Measurements from ENCODE around the gene MED25.
A peak's percentile ranks its signal among the peaks of the same experiment; 100 is the strongest.

The MED25 gene

DNA sequence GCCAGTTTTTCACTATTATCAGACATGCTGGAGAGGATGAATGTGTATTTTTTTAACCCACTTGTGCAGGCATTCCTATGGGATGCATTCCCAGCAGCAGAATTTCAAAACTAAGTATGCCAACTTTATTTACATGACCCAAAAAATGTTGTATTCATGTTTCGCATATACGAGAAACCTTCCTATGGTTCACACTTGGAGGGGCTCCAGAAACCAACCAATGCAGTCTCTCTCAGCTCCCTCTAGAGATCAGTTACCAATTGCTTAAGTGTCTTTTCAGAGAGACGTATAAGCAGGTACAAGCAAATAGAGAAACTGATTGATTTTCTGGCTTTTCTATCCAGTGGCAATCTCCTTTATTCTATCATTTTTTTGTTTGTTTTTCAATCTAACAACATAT lies 27.3 kb downstream of the MED25 start:
- DNase-seq: no peak

DNA sequence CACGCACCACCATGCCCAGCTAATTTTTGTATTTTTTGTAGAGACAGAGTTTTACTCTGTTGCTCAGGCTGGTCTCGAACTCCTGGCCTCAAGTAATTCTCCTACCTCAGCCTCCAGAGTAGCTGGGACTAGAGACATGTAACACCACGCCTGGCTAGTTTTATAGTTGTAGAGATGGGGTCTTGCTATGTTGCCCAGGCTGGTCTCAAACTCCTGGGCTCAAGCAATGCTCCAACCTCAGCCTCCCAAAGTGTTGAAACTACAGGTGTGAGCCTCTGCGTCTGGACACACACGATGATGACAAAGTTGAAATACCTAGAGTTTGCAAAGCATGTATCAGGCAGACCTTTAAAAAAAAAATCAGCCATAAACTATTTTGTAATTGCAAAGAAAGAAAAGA lies 28.3 kb downstream of the MED25 start:
- DNase-seq: no peak

- peak; percentile 68 for DNase-seq
Observed at GRCh38 chr19:49847731-49848696, 29.9 kb downstream of the MED25 start.

GRCh38 chr19:49848938-49849337 lies 30.8 kb downstream of the MED25 start:
- no peak for DNase-seq

- no peak for DNase-seq
Observed at GRCh38 chr19:49849433-49850220, 31.5 kb downstream of the MED25 start.

- no peak for DNase-seq
Observed at GRCh38 chr19:49850221-49850486, 32.1 kb downstream of the MED25 start.

DNA sequence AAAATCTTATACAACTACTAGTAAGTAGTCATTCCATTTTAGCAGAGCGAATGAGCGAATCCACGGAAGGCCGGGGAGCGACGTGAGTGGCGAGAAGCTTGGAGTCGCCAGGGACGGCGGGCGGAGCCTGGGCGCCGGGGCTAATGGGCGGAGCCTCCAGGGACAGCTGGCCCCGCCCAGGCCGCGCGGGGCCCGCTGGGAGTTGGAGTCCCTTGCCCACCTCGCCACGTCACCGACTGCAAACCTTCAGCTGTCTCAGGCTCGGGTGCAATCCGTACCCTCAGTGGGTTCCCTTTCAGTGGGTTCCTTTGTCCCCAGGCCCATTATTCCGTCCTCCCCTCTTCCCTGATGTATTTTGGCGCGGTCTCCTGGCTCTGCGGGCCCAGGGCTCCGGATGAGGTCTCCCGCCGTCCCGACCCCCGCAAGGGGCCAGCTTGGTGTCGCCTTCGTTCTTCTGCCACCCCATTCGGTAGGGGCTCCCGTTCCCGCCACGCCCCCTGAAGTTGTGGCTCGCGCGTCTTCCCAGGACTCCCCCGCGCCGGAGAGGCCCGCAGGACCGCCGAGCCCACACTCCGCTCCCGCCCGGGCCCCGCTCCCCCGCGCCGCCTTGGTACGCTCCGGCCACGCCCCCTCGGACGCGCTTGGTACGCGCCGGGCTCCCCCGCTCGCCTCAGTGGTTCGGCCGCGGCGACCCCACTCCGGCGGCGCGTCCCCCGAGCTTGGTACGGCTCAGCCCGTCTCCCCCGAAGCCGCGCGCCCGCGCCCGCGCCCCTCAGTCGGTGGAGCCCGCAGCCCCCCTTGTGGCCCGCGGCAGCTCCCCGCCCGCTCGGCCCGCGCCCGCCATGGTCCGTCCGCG lies 32.6 kb downstream of the MED25 start, which contains the start of gene PTOV1:
PTOV1 (plus strand) TSS at position 673 of the 856 bp plus-strand sequence.
- DNase-seq: peak; percentile 58

- DNase-seq: no peak
Observed at GRCh38 chr19:49851456-49852259, 33.6 kb downstream of the MED25 start.

- no peak for DNase-seq
Observed at GRCh38 chr19:49852631-49853126, 34.6 kb downstream of the MED25 start.

- DNase-seq: no peak
Observed at GRCh38 chr19:49853852-49854377, 35.8 kb downstream of the MED25 start.

- no peak for DNase-seq
Observed at GRCh38 chr19:49854378-49855263, 36.5 kb downstream of the MED25 start.

DNA sequence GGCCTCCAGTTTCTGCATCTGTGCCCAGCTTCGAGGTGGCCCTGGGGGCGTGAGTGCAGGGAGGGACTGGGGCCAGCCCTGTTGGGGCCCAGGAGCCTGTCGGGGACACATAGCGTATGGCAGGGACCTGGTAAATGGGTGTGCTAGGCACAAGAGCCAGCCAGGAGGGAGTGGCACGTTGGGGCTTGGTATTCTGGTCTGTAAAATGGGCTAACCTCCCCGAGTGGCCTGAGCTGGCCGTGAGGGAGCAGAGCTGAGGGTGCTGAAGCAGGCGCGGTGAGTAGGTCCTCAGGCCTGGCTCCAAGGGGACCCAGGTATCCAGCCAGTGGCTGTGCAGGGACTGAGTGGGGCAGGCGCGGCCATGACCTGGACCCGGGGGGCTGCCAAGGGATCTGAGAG lies 37.2 kb downstream of the MED25 start:
- no peak for DNase-seq

DNA sequence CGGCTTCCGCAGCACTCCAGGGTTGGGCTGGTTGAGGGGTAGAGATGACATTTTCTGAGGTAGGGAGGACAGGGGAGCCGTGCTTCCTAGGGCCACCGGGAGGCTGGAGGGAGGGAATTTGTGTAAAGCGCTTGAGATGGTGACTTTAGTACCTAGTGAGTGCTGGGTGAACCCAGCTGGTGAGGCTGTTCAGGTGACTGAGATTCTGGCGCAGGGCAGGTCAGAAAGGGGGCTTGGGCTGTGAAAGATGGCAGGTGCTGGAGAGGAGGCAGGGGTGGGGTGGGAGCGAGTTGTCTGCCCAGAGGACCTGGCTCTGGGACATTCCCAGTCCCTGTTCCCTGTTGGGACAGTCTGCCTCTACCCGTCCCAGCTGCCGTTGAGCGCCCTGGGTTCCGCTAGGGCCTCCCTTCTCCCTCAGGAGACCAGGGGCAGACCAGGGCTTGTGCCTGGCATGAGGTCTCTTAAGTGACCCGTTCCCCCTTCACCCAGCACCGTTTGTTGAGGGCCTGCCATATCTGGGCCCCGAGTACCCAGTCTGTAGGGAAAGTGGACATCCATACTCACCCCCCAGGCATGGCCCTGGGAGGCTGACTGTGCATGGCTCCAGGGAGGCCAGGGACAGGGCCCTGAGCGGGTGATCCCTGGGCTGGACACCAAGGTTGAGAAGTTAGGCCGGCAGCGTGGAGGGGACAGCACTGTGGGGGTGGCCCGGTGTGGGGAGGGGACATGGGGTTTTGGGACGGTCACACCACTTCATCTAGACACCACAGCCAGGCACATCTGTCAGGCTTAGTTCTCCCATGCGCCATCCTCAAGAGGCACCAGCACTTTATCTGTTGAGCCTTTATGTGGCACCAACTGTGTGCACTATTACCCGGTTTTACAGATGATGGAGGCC lies 37.8 kb downstream of the MED25 start:
- no peak for DNase-seq

DNA sequence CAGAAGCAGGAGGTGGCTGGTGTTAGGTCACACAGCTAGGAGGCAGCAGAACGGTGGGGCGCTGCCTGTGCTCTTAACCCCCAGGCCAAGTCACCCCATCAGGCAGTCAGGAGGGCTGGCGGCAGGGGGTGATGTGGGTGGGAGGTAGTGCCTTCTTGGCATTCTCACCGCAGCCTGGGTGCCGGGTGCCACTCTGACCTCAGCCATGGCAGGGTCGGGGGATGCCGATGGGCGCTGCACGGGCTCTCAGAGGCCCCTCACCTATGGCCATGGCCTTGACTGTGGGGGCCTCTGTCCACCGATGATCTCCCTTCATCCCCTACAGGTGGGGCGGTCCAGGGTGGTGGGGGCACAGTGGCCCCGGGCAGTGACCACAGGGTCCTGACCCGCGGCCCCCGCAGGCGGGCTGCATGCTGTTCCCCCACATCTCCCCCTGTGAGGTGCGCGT lies 38.5 kb downstream of the MED25 start:
- DNase-seq: no peak

DNA sequence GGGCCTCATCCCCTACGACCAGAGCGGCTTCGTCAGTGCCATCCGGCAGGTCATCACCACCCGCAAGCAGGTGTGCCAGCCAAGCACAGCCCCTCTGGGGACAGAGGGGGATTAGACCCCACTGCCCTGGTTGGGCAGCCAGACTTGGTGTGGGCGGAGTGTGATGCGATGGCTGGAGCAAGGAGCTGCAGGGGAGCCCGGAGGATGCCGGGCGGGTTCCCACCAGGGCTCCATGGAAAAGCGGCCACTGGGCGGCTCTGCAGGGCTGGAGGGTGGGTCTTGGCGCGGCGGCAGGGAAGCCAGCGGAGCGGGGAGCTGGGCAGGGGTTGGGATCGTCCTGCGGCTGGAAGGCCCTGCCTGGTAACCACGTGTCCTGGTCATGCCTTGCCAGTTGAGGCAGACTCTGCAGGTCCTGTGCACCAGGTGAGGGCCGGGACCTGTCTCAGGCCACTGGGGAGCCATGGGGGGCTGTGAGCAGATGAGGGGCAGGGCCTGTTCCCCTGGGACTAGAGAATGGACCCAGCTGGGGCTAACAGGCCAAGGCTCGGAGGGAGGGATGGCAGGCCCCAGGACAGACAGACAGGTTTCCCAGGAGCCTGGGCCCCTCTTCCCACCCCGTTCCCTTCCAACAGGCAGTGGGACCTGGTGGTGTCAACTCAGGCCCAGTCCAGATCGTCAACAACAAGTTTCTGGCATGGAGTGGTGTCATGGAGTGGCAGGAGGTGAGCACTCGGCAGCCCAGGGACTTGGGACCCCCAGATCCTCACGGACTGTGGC lies 39.2 kb downstream of the MED25 start:
- DNase-seq: no peak

DNA sequence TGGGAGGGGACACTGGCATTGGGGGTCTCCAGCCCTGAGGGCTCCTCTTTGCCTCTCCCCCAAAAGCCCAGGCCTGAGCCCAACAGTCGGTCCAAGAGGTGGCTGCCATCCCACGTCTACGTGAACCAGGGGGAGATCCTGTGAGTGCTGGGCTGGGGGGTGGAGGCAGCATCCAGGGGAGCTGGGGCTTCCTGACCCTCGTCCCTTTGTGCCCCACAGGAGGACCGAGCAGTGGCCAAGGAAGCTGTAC lies 39.7 kb downstream of the MED25 start:
- DNase-seq: no peak

DNA sequence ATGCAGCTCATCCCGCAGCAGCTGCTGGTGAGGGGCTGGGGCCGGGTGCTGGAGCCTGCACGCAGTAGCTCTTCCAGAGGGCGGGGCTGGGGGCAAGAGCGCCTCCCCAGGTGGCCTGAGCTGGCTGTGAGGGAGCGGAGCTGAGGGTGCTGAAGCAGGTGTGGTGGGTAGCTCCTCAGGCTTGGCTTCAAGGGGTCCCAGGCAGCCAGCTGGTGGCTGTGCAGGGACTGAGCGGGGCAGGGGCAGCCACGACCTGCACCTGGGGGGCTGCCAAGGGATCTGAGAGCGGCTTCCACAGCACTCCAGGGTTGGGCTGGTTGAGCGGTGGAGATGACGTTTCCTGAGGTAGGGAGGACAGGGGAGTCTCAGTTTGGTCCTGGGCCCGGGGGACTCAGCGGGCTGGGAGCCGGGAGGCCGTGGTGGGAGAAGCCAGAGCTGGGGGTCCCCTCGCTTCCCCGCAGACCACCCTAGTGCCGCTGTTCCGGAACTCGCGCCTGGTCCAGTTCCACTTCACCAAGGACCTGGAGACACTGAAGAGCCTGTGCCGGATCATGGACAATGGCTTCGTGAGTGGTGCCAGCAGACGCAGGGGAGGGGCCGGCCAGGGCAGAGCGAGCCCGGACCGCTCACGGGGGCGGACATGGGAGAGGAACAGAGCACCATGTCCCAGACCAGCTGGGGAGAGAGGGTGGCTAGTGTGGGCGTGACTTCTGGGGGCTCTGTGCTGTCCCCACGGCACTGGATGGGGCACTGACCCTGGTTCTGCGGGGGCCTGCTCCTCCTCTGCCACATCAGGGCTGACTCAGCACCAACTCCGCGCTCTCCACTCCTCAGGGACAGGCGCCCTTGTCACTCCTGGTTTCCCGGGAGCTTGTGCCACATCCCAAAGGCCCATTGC lies 40.2 kb downstream of the MED25 start:
- no peak for DNase-seq

All from kidney glomerular epithelial cell (primary cell).